HEK293 (cell line): Measurements from ENCODE around the gene MYO1E.

Source experiments
- OVOL3 ChIP-seq: fragments of 450-650 bp; formaldehyde crosslinking; IDR thresholded peaks from 2 replicates; pipeline ENCODE4 v1.5.1; 2016; ENCODE audit warnings: missing biosample characterization, missing genetic modification characterization
- ZBTB7A ChIP-seq: fragments of 450-650 bp; formaldehyde crosslinking; IDR thresholded peaks from 2 replicates; pipeline ENCODE4 v1.5.1; 2016; ENCODE audit warnings: low read depth, missing biosample characterization, missing genetic modification characterization
- ZNF114 ChIP-seq: fragments of 450-650 bp; formaldehyde crosslinking; IDR thresholded peaks from 2 replicates; pipeline ENCODE4 v1.5.0; 2017; ENCODE audit warnings: missing biosample characterization, missing genetic modification characterization
- ZNF121 ChIP-seq: fragments of 450-650 bp; formaldehyde crosslinking; IDR thresholded peaks from 2 replicates; pipeline ENCODE4 v1.5.1; 2016; ENCODE audit warnings: missing biosample characterization, missing genetic modification characterization
- ZNF660 ChIP-seq: fragments of 450-650 bp; IDR thresholded peaks from 2 replicates; pipeline ENCODE4 v1.5.1; 2018; ENCODE audit warnings: missing biosample characterization, mild to moderate bottlenecking, missing genetic modification characterization
- TF ChIP-seq, protein P1 (sequence below): fragments of 450-650 bp; formaldehyde crosslinking; IDR thresholded peaks from 2 replicates; pipeline ENCODE4 v1.5.1; 2016; ENCODE audit warnings: missing biosample characterization, missing genetic modification characterization

- TF ChIP-seq ZNF121 (tag by site-specific recombination): no peak
- TF ChIP-seq, protein P1, sequence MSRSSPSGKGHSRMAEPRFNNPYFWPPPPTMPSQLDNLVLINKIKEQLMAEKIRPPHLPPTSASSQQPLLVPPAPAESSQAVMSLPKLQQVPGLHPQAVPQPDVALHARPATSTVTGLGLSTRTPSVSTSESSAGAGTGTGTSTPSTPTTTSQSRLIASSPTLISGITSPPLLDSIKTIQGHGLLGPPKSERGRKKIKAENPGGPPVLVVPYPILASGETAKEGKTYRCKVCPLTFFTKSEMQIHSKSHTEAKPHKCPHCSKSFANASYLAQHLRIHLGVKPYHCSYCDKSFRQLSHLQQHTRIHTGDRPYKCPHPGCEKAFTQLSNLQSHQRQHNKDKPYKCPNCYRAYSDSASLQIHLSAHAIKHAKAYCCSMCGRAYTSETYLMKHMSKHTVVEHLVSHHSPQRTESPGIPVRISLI (tag by site-specific recombination): no peak
- no peak for TF ChIP-seq OVOL3
- no peak for TF ChIP-seq ZBTB7A (tag by site-specific recombination)
- TF ChIP-seq ZNF114 (tag by site-specific recombination): no peak
- TF ChIP-seq ZNF660 (tag by site-specific recombination): no peak
Observed at GRCh38 chr15:59329570-59330350, 42.9 kb downstream of the MYO1E start.
